Inflammatory macrophage treated with lipopolysaccharide for 1 hour (primary cell): Measurements from ENCODE around the gene TRIO.

Experiments used
- DNase-seq, 2 donors: peaks; one replicate each; pipeline ENCODE4 v3.0.0-alpha.2; 2020 to 2022

The TRIO gene

DNA sequence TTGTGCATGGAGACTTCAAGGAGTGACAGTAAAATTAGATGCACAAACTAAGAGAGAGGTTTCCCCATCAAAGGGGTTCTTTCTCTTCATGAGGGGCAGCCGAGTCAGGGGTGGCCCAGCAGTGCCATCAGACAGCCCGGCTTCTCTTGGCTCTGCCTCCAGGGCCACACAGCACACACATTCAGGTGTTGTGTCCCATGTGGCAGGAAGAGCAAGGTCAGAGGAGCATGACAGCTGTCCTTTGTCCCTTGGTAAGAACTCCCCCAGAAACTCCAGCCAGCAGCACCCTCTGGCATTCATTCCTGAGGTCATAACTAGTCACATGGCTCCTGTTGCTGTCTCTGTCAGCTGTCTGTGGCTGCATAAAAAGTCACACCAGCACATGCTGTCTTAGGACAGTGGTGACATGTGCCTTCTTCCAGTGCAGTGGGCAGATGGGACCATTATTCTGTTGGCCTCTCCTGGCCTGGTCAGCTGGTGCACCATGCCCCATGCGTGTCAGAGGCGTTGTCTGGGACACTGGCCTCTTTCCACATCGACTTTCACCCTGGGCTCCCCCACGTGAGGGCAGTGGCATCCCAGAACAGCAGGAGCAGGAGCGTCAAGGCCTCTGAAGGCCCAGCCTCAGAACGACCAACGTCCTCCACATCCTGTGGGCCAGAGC, 360.0 kb downstream of the TRIO start:
- DNase-seq: peak in 1 of 2 donors; percentile 43

DNA sequence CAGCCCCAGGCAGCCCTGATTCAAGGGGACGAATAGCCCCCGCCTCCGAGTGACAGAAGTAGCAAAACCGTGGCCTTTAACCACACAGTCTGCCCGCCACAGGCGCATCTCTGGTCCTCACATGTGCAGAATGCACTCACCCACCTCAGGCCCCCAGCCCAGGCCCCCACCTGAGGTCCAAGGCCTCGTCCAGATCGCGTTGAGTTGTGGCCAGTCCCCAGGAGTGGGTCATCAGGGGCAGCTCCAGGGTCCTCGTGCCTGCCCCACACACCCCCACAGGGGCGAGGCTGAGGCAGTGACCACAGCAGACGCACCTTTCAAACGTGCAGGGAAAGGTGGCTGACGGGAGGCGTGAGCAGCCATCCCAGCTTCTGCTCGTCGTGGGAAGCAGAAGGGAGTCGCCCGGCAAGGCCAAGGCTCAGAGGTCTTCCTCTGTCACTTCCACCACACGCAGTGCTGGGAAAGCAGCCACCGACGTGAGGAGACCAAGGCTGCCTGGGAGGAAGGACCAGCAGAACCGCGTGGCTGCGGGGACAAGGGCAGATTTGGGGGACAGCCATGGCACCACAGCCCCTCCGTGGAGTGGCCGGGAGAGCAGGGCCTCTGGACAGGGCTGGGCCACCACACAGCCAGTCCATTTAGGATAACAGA, 360.7 kb downstream of the TRIO start:
- DNase-seq: no peak

DNA sequence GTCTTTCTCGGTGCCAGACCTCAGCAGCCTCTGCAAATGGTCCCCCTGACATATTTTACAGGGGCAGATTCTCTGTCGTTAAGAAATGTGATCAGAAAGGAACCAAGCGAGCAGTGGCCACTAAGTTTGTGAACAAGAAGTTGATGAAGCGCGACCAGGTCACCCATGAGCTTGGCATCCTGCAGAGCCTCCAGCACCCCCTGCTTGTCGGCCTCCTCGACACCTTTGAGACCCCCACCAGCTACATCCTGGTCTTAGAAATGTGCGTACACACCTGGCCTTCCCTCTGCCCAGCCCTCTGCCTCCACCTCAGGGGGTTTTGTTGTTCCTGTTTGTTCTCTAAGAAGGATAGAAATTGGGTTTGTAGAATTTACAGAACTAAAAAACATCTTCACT, 361.2 kb downstream of the TRIO start:
- no peak for DNase-seq

DNA sequence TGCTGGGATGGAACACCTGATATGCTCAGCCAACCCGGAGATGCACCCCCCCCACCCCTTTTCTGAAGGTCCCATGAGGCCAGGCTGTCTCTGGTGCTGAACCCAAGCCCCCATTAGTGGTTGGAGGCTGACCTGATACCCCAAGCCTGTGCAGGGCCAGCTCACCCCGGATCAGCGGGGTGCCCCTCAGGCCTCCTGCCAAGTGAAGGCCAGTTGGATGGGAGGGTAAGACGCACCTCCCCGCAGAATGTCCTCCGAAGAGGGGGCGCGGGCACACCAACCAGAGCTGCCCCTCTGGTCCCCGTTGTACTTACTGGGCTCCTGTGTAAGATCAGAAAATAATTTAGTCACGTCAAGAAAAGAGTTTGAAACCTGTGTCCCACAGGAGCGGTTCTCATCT, 361.7 kb downstream of the TRIO start:
- DNase-seq: no peak

DNA sequence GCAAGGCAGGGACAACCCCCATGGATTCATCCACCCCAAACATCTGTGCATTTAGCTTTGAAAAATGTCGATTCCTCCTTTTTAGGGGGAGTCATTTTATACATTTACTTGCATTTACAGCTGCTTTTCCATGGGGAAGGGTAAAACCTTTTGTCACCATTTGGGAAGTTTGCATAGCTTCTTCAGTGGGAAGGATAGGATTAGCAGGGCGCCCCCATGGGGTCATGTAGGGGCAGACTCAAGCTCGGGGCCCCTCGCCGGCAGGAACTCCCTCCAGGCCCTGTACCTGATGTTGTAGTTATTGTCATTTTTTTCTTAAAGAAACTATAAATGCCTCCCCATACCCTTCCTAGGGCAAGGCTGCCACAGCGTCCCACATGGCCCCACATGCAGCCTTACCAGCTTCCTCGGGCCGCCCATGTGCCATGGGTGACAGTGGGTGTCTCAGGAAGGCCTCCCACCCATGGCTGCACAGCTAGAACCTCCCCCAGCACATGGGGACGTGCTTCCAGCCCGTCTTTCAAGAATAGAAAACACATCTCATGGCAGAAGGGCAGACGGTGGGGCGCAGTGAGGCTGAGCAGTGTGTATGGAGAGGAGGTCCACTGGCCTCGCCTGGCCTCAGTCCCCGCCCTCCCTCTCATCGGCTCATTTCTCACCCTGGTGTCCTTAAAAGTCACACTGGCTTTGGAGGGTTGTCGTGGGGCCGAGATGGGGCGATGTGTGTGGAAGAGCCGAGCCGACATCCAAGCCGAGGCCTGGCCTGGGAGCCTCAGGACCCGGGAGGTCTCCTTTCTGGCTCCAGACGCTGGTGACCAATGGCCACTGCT, 362.4 kb downstream of the TRIO start:
- no peak for DNase-seq

DNA sequence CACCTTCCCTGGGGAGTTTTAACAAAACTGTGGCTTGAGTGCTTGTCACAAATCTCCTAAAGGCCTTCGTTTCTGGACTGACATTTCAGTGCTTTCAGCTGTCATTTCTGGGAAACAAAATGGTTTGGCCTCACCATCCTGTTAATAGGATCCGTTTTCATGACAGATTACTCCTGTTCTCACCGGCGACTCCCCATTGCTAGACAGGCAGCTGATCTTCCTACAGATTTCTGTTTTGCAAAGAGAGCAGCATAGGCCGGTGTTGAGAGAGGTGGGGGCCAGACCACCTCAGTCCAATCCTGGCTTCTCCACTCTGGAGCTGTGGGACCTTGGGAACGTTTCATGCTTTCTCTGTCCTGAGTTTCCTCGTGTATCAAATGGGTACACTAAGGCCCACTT, 363.0 kb downstream of the TRIO start:
- no peak for DNase-seq

DNA sequence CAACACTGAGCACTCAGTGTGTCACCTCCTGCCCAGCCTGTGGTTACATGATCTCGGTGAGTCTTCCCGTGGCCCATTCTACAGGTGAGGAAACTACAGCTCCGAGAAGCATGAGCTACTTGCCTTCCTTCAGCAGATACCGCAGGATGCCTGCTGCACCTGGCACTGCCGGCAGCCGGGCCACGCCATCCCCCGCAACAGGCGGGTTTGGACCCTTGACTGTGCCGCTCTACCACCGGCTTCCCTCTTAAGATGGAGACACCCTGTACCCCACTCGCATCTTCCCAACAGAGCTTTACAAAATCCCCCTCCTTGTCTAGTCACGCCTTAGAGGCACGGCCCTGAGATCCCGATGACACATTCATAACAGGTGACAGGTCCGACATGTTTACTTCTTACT, 363.5 kb downstream of the TRIO start:
- no peak for DNase-seq

DNA sequence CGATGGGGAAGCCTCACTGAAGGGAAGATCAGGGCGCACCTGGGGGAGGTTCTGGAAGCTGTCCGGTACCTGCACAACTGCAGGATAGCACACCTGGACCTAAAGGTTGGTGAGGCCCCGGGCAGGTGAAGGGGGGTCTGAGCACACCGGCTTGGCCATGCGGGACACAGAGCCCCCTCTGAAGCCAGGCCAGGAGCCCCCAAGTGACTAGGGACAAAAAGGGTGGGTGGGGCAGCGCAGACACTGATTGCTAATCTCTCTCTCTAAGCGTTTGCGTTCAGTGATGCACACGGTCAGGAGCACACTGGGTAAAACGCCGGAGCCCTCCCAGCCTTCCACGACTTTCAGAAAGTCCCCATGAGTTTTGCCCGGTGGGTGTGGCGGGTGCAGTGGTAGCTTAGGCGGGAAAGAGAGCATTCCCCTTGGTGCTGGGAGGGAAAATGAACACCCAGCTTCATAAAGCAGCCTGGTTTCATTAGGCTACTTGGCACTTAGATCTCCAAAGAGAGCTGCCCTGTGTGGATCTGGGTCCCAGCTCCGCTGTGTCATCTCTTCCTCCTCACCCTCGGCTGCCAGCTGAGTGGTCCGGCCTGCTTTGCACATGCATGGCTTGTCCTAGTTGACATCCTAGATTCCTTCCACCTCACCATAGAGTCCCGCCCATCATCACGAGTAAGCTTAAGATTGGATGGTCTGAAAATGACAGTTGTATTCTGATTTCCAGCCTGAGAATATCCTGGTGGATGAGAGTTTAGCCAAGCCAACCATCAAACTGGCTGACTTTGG, 364.2 kb downstream of the TRIO start:
- no peak for DNase-seq

DNA sequence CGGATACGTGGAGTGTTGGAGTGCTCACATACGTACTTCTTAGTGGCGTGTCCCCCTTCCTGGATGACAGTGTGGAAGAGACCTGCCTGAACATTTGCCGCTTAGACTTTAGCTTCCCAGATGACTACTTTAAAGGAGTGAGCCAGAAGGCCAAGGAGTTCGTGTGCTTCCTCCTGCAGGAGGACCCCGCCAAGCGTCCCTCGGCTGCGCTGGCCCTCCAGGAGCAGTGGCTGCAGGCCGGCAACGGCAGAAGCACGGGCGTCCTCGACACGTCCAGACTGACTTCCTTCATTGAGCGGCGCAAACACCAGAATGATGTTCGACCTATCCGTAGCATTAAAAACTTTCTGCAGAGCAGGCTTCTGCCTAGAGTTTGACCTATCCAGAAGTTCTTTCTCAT, 364.9 kb downstream of the TRIO start:
- DNase-seq: no peak

DNA sequence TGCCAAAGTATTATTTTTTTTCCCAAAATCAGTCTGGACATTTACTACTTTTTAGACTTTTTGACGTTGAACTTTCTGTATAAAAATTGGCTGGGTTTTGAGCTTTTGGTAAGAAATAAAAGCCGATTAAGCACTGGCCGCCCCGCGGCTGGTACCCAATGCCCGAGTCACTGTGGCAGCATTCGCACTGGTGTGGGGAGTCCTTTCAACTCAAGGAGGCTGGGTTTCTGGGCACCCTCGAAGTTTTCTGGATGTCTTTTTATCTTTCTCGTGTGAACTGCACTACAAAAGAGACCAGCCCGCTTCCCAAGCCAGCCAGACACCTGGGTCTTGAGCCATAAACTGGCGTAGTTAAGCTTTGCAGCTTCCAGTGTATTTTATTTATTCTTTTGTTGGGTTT, 366.4 kb downstream of the TRIO start:
- no peak for DNase-seq

DNA sequence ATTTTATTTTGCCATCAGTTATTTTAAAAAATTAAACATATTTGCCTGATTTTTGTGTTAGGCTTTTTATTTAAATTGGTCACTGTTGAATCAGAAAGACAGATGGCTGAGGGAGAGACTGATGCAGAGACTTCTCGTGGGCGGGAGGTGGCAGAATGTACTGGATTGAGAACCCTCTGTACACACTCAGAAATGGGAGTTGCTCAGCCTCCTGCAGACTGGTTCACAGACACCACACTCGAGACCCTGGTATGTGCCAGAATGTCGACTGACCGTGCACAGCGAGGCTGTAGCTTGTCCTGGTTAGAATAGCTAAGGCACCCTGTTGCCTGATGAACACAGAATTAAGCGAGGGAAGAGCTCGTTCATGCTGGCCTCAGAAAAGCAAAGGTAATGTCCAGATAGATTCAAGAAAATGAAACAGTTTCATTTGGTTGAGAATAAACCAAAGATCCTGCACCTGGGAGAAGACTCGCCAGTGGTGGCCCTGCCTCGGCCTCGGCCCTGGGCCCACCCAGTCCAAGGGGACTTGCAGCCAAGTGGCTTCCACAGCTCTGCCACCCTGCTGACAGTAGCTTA, 367.1 kb downstream of the TRIO start:
- no peak for DNase-seq

DNA sequence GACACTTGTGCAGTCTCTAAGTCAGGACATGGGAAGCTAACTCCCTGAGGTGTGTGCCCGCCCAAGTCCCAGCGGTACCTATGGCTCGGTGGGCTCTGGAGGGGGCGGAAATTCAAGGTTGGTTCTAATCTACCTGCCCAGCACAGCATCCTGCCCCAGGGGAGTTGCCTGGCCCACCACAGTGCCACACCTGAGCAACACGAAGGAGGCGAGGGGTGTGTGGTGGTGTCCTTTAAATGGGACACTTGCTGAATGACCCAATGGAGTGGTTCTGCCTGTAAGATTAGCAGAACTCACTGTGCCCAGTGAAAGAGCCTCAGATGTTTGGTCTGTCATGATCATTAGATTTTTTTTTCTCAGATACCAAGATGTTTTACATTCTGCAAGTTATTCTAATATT, 367.7 kb downstream of the TRIO start:
- DNase-seq: no peak

DNA sequence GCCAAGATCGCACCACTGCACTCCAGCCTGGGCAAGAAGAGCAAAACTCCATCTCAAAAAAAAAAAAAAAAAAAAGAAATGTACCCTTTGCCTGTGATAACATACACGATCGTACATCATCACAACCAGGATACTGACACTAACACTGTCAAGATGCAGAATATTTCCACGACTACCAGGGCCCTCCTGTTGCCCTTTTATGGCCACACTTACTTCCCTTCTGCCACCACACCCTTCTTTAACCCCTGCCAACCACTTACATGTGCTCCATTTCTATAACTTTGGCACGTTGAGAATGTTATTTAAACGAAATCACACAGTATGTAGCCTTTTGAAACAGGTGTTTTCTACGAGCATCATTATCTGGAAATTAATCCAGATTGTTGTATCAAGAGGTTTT, 369.4 kb downstream of the TRIO start:
- no peak for DNase-seq

DNA sequence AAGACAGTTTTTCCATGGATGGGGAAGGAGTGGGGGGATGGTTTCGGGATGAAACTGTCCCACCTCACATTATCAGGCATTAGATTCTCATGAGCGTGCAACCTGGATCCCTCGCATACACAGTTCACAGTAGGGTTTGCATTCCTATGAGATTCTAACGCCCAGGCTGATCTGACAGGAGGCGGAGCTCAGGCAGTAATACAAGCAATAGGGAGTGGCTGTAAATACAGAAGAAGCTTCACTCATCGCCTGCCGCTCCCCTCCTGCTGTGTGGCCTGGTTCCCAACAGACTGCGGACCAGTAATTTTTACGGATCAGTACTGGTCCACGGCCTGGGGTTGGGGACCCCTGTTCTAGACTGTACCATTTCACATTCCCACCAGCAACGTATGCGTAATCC, 370.1 kb downstream of the TRIO start:
- no peak for DNase-seq

DNA sequence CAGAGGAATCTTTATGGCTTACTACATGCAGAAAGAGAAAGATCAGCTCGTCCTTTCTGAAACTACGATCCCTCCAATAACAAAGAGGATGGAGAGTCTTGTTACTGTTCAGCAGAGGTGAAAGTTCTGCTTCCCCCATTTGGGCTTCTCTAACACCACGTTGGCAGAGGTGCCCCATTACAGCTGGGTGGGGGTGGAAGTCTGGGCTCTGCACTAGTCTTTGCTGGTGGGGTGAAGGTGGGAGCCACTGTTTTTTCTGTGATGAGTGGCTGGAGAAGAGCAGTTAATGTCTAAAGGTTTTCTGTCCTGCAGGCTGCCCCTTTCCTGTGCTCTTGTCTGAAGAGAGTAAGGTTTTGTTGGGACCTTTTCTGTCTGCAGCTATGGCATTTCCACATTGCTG, 373.8 kb downstream of the TRIO start:
- DNase-seq: no peak

DNA sequence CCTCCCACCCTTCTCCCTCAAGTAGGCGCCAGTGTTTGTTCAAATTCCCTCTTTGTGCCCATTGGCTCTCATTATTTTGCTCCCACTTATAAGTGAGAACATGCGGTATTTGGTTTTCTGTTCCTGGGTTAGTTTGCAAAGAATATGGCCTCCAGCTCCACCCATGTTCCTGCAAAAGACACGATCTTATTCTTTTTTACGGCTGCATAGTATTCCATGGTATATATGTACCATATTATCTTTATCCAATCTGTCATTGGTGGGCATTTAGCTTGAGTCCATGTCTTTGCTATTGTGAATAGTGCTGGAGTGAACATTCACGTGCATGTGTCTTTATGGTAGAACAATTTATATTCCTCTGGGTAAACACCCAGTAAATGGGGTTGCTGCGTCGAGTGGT, 375.5 kb downstream of the TRIO start:
- DNase-seq: no peak

DNA sequence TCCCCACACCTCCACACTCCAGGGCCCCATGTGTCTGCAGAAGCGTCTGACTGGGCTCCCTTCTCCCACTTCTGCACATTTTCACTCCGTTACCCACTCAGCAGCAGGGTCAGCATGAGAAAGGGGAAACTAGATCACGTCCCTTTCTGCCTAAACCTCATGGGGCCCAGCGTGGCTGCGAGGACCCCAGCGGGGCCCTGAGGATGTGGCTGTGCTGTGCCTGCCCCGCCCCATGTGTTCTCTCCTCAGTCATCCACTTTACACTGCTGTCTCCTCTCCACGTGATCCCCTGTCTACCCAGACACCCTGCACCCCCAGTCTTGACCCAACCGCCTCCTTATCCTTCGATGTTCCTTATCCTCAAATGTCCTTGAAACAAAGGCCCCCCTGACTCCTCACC, 378.6 kb downstream of the TRIO start:
- no peak for DNase-seq

DNA sequence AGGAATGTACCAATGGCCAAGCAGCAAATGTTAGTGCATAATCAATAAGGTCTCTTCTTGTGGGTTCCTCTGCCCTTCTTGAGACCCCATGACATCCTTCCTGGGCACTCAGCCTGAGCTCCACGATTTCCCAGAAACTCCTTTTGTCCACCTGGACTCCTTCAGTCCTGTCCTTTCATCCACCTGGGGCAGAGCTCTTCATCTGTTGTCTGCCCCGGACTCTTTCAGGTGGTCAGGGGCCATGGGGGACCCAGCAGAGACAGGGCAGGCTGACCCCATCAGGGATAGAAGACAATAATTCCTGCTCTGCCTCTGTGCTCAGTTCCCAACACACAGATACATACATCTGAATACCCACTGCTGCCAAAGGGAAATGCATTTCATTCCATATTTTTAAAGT, 379.6 kb downstream of the TRIO start:
- no peak for DNase-seq

DNA sequence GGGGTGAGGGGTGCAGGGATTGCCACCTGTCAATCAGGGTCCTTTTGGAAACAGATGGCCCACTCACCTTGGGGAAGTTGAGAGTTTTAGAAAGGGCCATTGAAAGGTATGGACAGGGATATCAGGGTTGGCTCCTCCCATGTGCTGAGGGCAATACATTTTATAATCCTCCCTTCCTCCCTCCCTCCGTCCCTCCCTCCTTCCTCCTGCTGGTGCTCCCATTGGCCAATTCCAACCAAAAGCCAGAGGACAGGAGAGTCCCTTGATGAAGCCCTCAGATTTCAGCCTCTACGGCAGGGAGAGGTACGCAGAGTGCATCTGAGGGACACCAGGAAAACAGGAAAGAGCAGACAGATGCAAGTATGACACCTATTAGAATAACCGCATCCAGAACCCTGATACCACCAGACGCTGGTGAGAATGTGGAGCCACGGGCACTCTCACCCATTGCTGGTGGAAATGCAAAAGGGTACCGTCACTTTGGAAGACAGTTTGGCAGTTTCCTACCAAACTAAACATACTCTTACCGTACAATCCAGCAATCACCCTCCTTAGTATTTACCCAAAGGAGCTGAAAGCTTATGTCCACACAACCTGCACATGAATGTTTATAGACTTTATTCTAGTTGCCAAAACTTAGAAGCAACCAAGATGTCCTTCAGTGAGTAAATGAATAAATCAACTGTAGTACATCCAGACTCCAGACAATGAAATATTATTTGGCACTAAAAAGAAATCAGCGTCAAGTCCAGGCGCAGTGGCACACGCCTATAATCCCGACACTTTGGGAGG, 380.3 kb downstream of the TRIO start:
- DNase-seq: no peak

DNA sequence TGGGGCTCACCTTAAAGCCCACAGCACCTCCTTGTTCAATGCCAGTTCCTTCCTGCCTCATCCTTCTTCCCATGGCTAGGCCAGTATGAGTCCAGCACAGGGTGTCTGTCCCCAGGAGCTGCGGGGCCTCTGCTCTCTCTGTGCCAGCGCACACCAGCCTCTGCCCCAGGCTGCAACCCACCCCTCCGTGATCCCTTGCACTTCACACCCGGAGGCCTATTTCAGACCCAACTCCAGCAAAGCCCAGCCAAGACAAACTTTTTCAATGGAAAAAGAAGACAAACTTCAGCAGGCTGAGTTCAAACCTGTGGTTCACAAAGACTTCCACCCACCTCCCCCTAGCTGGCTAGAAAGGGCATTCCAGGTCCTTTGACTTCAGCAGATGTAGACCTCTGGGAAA, 382.3 kb downstream of the TRIO start:
- DNase-seq: no peak

DNA sequence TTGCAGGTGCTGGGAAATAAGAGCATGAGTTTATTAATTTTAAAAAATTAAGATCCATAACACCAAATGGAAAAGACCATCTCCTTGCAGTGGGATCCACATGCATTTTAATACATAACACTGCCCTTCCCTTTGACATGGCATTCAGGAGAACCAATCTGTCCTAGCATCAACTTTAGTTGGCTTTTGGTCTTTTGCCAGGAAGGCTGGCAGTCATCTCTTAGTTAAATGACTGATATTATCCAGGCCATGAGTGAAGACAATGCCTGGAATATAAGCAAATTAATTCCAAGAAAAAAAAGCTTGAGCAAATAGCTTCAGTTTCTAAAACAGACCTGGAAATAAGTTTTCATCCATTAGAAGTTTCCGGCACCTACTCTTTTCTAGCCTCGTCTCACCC, 383.4 kb downstream of the TRIO start:
- DNase-seq: no peak

DNA sequence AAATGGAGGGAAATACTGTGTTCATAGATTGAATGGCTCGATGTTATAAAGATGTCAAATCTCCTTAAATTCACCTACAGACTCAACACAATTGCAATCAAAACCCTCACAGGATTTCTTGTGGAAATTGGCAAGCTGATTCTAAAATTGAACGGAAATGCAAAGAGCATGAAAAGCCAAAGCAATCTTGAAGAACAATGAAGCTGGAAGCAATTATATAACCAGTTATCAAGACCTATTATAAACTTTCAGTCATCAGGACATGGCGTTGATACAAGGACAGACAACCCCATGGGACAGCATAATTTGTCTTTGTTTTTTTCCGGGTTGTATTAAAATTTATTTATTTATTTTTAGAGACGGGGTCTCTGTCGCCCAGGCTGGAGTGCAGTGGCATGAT, 385.0 kb downstream of the TRIO start:
- no peak for DNase-seq
